OCI-LY3 (cell line): ENCODE data around the gene TOP2A.

ENCODE experiments used
- H2AFZ ChIP-seq: fragments of 200-600, 300-600 bp; shearing (Covaris generic); 2 replicates; pipeline ENCODE4 v1.6.0; 2014; ENCODE audit warnings: antibody characterized with exemption, low read depth, low read length
- H3K27ac ChIP-seq: fragments of 200-600, 300-600 bp; sonication (generic); 2 replicates; pipeline ENCODE4 v1.5.1; 2014; ENCODE audit warnings: mild to moderate bottlenecking, low read length, moderate library complexity, mixed read lengths
- H3K27me3 ChIP-seq: fragments of 200-600, 300-600 bp; sonication (generic); 2 replicates; pipeline ENCODE4 v1.6.1; 2014; ENCODE audit warnings: low read depth, low read length, mixed read lengths
- H3K36me3 ChIP-seq: fragments of 200-600, 300-600 bp; sonication (generic); replicated peaks from 2 replicates; pipeline ENCODE3; 2014; ENCODE audit warnings: low read depth, low read length, mixed read lengths
- H3K4me1 ChIP-seq: fragments of 300-600, 200-600 bp; sonication (generic); 2 replicates; pipeline ENCODE4 v1.6.1; 2014; ENCODE audit warnings: low read length, mixed read lengths
- H3K4me2 ChIP-seq: fragments of 200-600, 300-600 bp; sonication (generic); 2 replicates; pipeline ENCODE4 v1.6.1; 2014; ENCODE audit warnings: low read length, mixed read lengths
- H3K4me3 ChIP-seq: fragments of 300-600, 200-600 bp; sonication (generic); 2 replicates; pipeline ENCODE4 v1.5.1; 2014; ENCODE audit warnings: antibody characterized with exemption, mild to moderate bottlenecking, low read length, moderate library complexity
- H3K79me2 ChIP-seq: fragments of 300-600, 200-600 bp; shearing (Covaris generic); 2 replicates; pipeline ENCODE4 v1.6.1; 2014; ENCODE audit warnings: mild to moderate bottlenecking, low read length, mixed read lengths
- H3K9ac ChIP-seq: fragments of 300-600, 200-600 bp; shearing (Covaris generic); 2 replicates; pipeline ENCODE4 v1.6.0; 2014; ENCODE audit warnings: mild to moderate bottlenecking, low read length, moderate library complexity
- H3K9me3 ChIP-seq: fragments of 200-600, 300-600 bp; shearing (Covaris generic); 2 replicates; pipeline ENCODE4 v1.6.1; 2014; ENCODE audit warnings: low read length, mixed read lengths; ENCODE audit not compliant: insufficient read depth
- H4K20me1 ChIP-seq: fragments of 200-600, 300-600 bp; sonication (generic); 2 replicates; pipeline ENCODE4 v1.6.1; 2016; ENCODE audit warnings: low read length, mixed read lengths; ENCODE audit not compliant: insufficient read depth
- EZH2phosphoT487 ChIP-seq: fragments of 200-600 bp; shearing (Covaris generic); IDR thresholded peaks from 2 replicates; pipeline ENCODE4 v1.6.1; 2018; ENCODE audit warnings: antibody characterized with exemption, mixed run types, low read depth
- TF ChIP-seq, protein P1 (sequence below): fragments of 200-600, 300-600 bp; sonication (generic); IDR thresholded peaks from 2 replicates; pipeline ENCODE4 v1.5.1; 2014; ENCODE audit warnings: antibody characterized with exemption, low read length, low read depth

Gene TOP2A

DNA sequence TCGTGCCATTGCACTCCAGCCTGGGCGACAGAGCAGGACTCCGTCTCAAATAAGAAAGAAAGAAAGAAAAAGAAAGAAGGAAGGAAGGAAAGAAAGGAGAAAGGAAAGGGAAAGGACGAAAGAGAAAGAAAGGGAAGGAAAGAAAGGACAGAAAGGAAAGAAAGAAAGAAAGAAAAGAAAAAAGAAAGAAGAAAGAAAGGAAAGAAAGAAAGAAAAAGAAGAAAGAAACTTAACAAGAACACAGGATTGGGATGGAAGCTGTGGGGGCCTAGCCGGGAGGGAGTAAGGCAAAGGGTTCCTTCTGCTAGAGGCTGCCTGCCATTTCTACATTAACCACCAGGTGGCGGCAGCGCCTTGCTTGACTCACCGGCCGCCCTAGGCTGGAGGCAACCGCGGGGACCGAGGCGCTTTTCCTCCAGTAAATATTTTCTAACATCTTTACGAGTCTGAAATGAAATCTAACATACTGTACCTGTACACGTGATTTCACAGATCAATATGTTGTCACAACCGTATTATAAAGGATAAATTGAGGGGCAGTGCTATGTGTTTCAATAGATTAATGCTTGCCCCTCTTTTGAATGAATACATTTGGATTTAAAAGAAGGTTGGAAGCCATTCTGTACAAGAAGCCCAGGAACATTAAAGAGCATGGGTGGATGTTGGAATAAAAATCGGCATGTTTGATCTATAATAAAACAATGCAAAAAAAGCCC, 59.2 kb downstream of the TOP2A start:
- Histone ChIP-seq H3K9ac (peak overlapping the region; percentile 48), H3K4me3 (peak overlapping the region; percentile 76), H3K4me1 (peaks cover 23% of the 10 kb centered on the region), H3K79me2 (no peaks in the 10 kb centered on the region), H3K27me3 (no peaks in the 10 kb centered on the region), H3K36me3 (peaks cover 3% of the 10 kb centered on the region), H3K27ac (no peak overlapping the region), H4K20me1 (0 out of 2 replicates have a peak, but pooled peaks cover 5% of the 10 kb centered on the region), H3K4me2 (peak overlapping the region; percentile 95), H2AFZ (peak overlapping the region; percentile 89), H3K9me3 (no peaks in the 10 kb centered on the region)
- TF ChIP-seq EZH2phosphoT487 = no peak
- TF ChIP-seq, protein P1, sequence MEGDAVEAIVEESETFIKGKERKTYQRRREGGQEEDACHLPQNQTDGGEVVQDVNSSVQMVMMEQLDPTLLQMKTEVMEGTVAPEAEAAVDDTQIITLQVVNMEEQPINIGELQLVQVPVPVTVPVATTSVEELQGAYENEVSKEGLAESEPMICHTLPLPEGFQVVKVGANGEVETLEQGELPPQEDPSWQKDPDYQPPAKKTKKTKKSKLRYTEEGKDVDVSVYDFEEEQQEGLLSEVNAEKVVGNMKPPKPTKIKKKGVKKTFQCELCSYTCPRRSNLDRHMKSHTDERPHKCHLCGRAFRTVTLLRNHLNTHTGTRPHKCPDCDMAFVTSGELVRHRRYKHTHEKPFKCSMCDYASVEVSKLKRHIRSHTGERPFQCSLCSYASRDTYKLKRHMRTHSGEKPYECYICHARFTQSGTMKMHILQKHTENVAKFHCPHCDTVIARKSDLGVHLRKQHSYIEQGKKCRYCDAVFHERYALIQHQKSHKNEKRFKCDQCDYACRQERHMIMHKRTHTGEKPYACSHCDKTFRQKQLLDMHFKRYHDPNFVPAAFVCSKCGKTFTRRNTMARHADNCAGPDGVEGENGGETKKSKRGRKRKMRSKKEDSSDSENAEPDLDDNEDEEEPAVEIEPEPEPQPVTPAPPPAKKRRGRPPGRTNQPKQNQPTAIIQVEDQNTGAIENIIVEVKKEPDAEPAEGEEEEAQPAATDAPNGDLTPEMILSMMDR = peak; percentile 84

DNA sequence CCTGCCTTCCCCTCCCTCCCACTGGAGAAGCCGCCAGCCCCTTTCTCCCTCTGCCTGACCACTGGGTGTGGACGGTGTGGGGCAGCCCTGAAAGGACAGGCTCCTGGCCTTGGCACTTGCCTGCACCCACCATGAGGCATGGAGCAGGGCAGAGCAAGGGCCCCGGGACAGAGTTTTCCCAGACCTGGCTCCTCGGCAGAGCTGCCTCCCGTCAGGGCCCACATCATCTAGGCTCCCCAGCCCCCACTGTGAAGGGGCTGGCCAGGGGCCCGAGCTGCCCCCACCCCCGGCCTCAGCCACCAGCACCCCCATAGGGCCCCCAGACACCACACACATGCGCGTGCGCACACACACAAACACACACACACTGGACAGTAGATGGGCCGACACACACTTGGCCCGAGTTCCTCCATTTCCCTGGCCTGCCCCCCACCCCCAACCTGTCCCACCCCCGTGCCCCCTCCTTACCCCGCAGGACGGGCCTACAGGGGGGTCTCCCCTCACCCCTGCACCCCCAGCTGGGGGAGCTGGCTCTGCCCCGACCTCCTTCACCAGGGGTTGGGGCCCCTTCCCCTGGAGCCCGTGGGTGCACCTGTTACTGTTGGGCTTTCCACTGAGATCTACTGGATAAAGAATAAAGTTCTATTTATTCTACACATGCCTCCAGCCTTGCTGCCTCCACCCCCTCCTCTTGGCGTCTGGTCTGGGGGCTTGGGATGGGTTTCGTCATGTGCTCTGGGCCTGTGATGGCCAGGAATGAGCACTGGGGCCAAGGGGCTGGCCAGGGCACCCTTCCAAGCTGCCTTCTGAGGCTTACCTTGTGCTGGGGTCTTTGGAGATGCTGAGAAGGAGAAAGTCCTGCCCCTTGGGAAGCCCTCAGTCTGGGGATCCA, 60.5 kb downstream of the TOP2A start:
- Histone ChIP-seq H3K4me2 (no peak overlapping the region), H3K27ac (no peak overlapping the region), H3K36me3 (peaks cover 11% of the 10 kb centered on the region), H3K4me1 (peaks cover 25% of the 10 kb centered on the region), H4K20me1 (peaks cover 5% of the 10 kb centered on the region; the same call in 1 of the 2 replicates), H2AFZ (no peak overlapping the region), H3K9me3 (no peaks in the 10 kb centered on the region), H3K9ac (no peak overlapping the region), H3K79me2 (no peaks in the 10 kb centered on the region), H3K4me3 (no peak overlapping the region), H3K27me3 (no peaks in the 10 kb centered on the region)
- no peak for TF ChIP-seq EZH2phosphoT487
- TF ChIP-seq, protein P1 = no peak

DNA sequence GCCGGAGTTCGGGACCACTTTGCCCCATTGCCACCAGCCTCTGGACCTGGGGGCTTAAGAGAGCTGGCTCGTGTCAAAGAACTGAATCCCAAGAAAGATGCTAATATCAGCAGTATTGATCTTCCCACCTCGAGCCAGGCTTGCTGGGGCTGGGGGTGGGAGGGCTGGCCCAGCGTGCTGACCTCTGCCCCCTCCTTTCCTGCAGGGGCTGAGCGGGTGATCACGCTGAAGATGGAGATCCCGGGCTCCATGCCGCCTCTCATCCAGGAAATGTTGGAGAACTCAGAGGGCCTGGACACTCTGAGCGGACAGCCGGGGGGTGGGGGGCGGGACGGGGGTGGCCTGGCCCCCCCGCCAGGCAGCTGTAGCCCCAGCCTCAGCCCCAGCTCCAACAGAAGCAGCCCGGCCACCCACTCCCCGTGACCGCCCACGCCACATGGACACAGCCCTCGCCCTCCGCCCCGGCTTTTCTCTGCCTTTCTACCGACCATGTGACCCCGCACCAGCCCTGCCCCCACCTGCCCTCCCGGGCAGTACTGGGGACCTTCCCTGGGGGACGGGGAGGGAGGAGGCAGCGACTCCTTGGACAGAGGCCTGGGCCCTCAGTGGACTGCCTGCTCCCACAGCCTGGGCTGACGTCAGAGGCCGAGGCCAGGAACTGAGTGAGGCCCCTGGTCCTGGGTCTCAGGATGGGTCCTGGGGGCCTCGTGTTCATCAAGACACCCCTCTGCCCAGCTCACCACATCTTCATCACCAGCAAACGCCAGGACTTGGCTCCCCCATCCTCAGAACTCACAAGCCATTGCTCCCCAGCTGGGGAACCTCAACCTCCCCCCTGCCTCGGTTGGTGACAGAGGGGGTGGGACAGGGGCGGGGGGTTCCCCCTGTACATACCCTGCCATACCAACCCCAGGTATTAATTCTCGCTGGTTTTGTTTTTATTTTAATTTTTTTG, 61.6 kb downstream of the TOP2A start:
- no peaks in the 10 kb centered on the region for H3K9me3 ChIP-seq
- no peak overlapping the region for H3K4me3 ChIP-seq
- H3K27me3 ChIP-seq = no peaks in the 10 kb centered on the region
- peaks cover 15% of the 10 kb centered on the region for H3K4me1 ChIP-seq
- no peaks in the 10 kb centered on the region for H3K79me2 ChIP-seq
- no peak overlapping the region for H2AFZ ChIP-seq
- no peak overlapping the region for H3K4me2 ChIP-seq
- peaks cover 13% of the 10 kb centered on the region for H3K36me3 ChIP-seq
- no peak overlapping the region for H3K9ac ChIP-seq
- TF ChIP-seq EZH2phosphoT487 = no peak
- TF ChIP-seq, protein P1 = no peak
- no peak overlapping the region for H3K27ac ChIP-seq
- H4K20me1 ChIP-seq = peaks cover 10% of the 10 kb centered on the region
